PFSK-1 (cell line): ENCODE results near the gene ABR.

Source experiments
- FOXP2 ChIP-seq: optimal IDR thresholded peaks from 2 replicates; pipeline ENCODE3; 2011; ENCODE audit warnings: borderline replicate concordance, control low read depth, inconsistent platforms; ENCODE audit not compliant: insufficient read depth; ENCODE audit errors: extremely low read length, extremely low read depth
- POLR2AphosphoS5 ChIP-seq: IDR thresholded peaks from 2 replicates; pipeline ENCODE4 v1.6.1; 2012; ENCODE audit warnings: low read depth, mild to moderate bottlenecking, control low read depth, low read length, moderate library complexity
- SIN3A ChIP-seq: IDR thresholded peaks from 2 replicates; pipeline ENCODE4 v1.6.1; 2012; ENCODE audit warnings: mild to moderate bottlenecking, low read length, moderate library complexity, borderline replicate concordance; ENCODE audit not compliant: insufficient read depth
- TAF1 ChIP-seq: IDR thresholded peaks from 2 replicates; pipeline ENCODE4 v1.6.1; 2012; ENCODE audit warnings: low read length, control low read depth, borderline replicate concordance; ENCODE audit not compliant: insufficient read depth
- TF ChIP-seq, protein P1 (sequence below), 2 experiments: IDR thresholded peaks; 2 replicates each; pipeline versions ENCODE4 v1.6.1 to v1.8.0; 2011 to 2012; ENCODE audit warnings: low read depth in 2 of 2, low read length in 2 of 2, control low read depth in 1 of 2, inconsistent platforms in 1 of 2, mild to moderate bottlenecking in 1 of 2, moderate library complexity in 1 of 2; ENCODE audit not compliant: insufficient read depth in 1 of 2

Gene ABR

GRCh38 chr17:1137465-1137894 is 42.3 kb downstream of the ABR start:
- TF ChIP-seq TAF1 (no peak), FOXP2 (no peak), POLR2AphosphoS5 (no peak), SIN3A (no peak)
- TF ChIP-seq, protein P1, sequence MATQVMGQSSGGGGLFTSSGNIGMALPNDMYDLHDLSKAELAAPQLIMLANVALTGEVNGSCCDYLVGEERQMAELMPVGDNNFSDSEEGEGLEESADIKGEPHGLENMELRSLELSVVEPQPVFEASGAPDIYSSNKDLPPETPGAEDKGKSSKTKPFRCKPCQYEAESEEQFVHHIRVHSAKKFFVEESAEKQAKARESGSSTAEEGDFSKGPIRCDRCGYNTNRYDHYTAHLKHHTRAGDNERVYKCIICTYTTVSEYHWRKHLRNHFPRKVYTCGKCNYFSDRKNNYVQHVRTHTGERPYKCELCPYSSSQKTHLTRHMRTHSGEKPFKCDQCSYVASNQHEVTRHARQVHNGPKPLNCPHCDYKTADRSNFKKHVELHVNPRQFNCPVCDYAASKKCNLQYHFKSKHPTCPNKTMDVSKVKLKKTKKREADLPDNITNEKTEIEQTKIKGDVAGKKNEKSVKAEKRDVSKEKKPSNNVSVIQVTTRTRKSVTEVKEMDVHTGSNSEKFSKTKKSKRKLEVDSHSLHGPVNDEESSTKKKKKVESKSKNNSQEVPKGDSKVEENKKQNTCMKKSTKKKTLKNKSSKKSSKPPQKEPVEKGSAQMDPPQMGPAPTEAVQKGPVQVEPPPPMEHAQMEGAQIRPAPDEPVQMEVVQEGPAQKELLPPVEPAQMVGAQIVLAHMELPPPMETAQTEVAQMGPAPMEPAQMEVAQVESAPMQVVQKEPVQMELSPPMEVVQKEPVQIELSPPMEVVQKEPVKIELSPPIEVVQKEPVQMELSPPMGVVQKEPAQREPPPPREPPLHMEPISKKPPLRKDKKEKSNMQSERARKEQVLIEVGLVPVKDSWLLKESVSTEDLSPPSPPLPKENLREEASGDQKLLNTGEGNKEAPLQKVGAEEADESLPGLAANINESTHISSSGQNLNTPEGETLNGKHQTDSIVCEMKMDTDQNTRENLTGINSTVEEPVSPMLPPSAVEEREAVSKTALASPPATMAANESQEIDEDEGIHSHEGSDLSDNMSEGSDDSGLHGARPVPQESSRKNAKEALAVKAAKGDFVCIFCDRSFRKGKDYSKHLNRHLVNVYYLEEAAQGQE (IDR thresholded peaks at IDR 0.05; ENCODE audit: insufficient read depth in 1 of 2, low read depth in 2 of 2, low read length in 2 of 2) = no peak

- no peak for TF ChIP-seq TAF1
- TF ChIP-seq SIN3A = no peak
- TF ChIP-seq FOXP2 = no peak
- TF ChIP-seq, protein P1 (IDR thresholded peaks at IDR 0.05; ENCODE audit: insufficient read depth in 1 of 2, low read depth in 2 of 2, low read length in 2 of 2) = no peak
- no peak for TF ChIP-seq POLR2AphosphoS5
Observed at GRCh38 chr17:1136748-1137147, 43.0 kb downstream of the ABR start.

- TF ChIP-seq, protein P1 (IDR thresholded peaks at IDR 0.05; ENCODE audit: insufficient read depth in 1 of 2, low read depth in 2 of 2, low read length in 2 of 2) = no peak
- TF ChIP-seq FOXP2 (no peak), POLR2AphosphoS5 (no peak), SIN3A (no peak), TAF1 (no peak)
Observed at GRCh38 chr17:1134634-1135324, 45.0 kb downstream of the ABR start.

DNA sequence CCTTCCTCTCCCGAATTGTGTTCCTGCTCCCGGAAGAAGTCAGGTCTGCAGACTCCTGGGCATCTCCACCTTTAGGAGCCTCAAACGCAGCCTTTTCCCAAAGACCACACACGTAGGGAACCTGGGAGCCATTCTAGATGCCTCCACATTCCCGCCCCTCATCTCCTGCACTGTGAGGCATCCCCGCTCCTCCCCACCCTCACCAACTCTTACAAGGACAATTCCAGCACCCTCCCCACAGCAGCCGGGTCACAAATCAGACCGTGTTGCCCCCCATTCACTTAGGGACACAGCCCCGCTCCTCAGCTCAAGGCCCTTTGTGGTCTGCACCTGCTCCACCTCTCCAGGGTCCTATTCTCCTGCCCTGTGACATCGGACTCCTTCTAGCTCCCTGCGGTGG is 49.6 kb downstream of the ABR start:
- TF ChIP-seq, protein P1 (IDR thresholded peaks at IDR 0.05; ENCODE audit: insufficient read depth in 1 of 2, low read depth in 2 of 2, low read length in 2 of 2) = no peak
- no peak for TF ChIP-seq FOXP2
- no peak for TF ChIP-seq TAF1
- TF ChIP-seq POLR2AphosphoS5 = no peak
- no peak for TF ChIP-seq SIN3A

- TF ChIP-seq SIN3A (no peak), POLR2AphosphoS5 (no peak), TAF1 (no peak), FOXP2 (no peak)
- TF ChIP-seq, protein P1 (IDR thresholded peaks at IDR 0.05; ENCODE audit: insufficient read depth in 1 of 2, low read depth in 2 of 2, low read length in 2 of 2) = no peak
Observed at GRCh38 chr17:1126801-1127550, 52.8 kb downstream of the ABR start.
